Left ventricle myocardium inferior (tissue), 1 donor: Measurements from ENCODE around the gene KCNQ1. TPM values are rescaled to one million over a fixed set of nuclear protein-coding genes. Genes with fewer than 3 reads are reported as not detected.

ENCODE experiments used
- DNase-seq: peaks from one replicate; pipeline ENCODE4 v3.0.0-alpha.2; 2020
- H3K27ac ChIP-seq: fragments of 200-600 bp; replicated peaks from 2 replicates; pipeline ENCODE4 v1.8.0; 2021
- H3K27me3 ChIP-seq: fragments of 200-600 bp; 2 replicates; pipeline ENCODE4 v1.8.0; 2021; ENCODE audit warnings: low read depth
- H3K36me3 ChIP-seq: fragments of 200-600 bp; 2 replicates; pipeline ENCODE4 v1.8.0; 2021
- H3K4me1 ChIP-seq: fragments of 200-600 bp; 2 replicates; pipeline ENCODE4 v1.8.0; 2021
- H3K4me3 ChIP-seq: fragments of 200-600 bp; 2 replicates; pipeline ENCODE4 v1.8.0; 2021; ENCODE audit warnings: mild to moderate bottlenecking, moderate library complexity
- H3K9me3 ChIP-seq: fragments of 200-600 bp; replicated peaks from 2 replicates; pipeline ENCODE4 v1.8.0; 2021
- intact Hi-C: fragments of 100-400 bp; cut with micrococcal nuclease; formaldehyde crosslinking; loops from one replicate; pipeline ENCODE4 v1.11.0; 2022
- total RNA-seq: library from RNA; stranded (reverse); fragmentation: NEBNext Ultra II Directional; extraction: Animal tissue kit (Norgen Biotek cat#: 25700); gene quantifications from one replicate; pipeline ENCODE4 v1.2.1, GENCODE V29; 2021
- TF ChIP-seq, protein P1 (sequence below): fragments of 200-600 bp; IDR thresholded peaks from 2 replicates; pipeline ENCODE4 v1.8.0; 2021; ENCODE audit warnings: antibody characterized with exemption, mild to moderate bottlenecking, borderline replicate concordance
- donor health status: DM: no; HTN: yes; CAD: no; lungs with severe emphysema.

Gene KCNQ1
- total RNA-seq, 1 donor from 2014 or later, result 41.8 TPM

DNA sequence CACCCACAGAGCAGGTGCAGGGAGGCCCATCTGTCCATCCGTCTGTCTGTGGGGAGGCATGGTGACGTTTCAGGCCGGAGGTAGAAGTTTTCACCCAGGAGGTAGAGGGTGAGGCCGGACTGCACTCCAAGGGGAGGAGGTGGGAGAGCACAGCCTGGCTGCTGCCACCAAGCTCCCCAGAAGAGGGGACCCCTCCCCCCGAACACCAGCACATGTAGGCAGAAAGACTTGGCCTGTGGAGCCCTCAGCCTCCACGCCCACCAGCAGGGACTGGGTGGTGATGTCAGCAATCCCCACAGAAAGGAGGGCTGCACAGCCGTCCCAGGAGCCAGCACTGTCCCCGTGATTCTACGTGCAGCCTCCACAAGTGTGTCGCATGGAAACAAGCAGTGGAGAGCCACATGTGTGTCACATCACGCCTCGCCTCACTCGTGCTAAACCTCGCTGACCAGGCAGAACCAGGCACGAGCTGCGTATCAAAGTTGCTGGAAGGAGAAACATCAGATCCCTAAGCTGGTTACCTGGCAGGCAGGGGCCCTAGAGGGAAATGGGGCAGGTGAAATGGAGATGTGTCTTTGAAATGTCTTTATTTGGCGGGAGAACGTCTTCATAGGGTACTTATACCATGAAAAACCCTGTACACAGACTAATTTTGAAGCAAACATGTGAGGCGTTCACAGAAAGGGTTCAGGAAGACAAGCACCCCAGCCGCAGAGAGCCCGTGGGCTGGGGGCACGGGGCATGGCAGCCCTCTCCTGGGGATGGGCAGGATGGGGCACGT is 391.7 kb downstream of the KCNQ1 start:
- Histone ChIP-seq H3K27ac (peak overlapping the region; percentile 78), H3K9me3 (no peaks in the 10 kb centered on the region), H3K4me1 (peaks cover 53% of the 10 kb centered on the region), H3K36me3 (no peaks in the 10 kb centered on the region), H3K27me3 (no peaks in the 10 kb centered on the region), H3K4me3 (no peak overlapping the region)
- intact Hi-C loops, result no loop called here
- no peak for DNase-seq
- TF ChIP-seq, protein P1, sequence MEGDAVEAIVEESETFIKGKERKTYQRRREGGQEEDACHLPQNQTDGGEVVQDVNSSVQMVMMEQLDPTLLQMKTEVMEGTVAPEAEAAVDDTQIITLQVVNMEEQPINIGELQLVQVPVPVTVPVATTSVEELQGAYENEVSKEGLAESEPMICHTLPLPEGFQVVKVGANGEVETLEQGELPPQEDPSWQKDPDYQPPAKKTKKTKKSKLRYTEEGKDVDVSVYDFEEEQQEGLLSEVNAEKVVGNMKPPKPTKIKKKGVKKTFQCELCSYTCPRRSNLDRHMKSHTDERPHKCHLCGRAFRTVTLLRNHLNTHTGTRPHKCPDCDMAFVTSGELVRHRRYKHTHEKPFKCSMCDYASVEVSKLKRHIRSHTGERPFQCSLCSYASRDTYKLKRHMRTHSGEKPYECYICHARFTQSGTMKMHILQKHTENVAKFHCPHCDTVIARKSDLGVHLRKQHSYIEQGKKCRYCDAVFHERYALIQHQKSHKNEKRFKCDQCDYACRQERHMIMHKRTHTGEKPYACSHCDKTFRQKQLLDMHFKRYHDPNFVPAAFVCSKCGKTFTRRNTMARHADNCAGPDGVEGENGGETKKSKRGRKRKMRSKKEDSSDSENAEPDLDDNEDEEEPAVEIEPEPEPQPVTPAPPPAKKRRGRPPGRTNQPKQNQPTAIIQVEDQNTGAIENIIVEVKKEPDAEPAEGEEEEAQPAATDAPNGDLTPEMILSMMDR, result no peak

DNA sequence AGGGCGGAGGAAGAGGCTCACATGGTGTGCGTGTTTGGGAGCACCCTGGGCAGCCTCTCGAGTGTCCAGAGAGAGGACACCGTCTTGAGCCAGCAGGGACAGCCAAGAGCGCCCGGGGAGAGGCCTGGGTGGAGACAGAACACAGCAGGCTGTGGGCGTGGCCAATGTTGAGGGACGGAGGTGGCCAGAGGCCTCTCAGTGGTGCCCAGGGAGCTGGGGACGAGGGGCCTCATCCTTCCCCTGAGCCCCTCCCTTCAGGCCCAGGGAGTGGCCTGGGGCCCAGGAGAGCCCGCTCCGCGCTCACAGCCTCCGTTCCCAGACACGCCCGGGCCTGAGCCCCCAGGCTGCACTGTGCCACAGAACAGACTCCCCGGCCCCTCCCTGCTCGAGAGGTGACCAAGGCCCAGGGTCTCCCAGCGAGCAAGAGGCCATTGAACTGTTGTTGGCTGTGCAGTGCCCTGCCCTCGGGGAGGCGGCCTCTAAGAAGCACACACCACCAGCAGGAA is 392.3 kb downstream of the KCNQ1 start:
- Histone ChIP-seq H3K4me1 (peaks cover 48% of the 10 kb centered on the region), H3K36me3 (no peaks in the 10 kb centered on the region), H3K27ac (peak overlapping the region; percentile 78), H3K27me3 (no peaks in the 10 kb centered on the region), H3K4me3 (no peak overlapping the region), H3K9me3 (no peaks in the 10 kb centered on the region)
- TF ChIP-seq, protein P1, result peak; percentile 58
- intact Hi-C loops, result no loop called here
- DNase-seq, result peak; percentile 73

DNA sequence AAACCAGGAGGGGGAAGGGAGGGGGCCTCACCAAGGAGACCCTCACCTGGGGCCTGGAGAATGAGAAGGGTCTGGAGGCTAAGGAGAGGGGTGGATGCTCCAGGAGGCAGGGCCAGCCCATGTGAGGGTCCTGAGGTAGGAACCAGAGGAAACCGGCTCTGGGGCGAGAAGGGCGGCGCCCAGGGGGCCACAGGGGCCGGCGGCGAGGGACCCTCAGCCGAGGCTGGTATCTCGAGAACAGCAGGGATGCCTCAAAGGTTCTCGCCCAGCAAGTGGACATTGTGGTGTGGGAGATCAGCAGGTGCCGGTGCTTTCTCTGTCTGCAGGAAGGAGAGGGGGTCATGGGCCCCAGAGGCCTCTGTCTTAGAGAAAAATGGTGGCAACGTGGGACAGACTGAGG is 392.8 kb downstream of the KCNQ1 start:
- H3K27ac ChIP-seq, result peak overlapping the region; percentile 78
- H3K27me3 ChIP-seq, result no peaks in the 10 kb centered on the region

DNA sequence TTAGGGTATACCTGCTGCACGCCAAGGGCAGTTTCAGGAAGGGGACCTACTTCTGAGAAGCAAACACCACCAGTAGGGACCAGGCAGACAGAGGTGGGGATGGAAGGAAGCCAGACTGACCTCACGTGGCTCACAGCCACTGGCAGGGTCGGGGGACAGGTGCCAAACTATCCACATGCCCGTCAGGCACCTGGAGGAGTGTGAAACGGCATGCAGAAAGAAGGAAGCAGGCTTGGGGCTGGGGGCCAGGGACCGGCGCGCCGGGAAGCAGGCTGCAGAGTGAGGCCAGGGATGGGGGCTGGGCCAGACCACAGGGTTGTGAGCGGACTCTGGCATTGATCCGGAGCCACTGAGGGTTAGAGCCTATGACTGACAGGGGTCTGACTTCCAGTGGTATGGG is 393.3 kb downstream of the KCNQ1 start:
- TF ChIP-seq, protein P1, result no peak
- Histone ChIP-seq H3K27ac (peak overlapping the region; percentile 78), H3K4me1 (peaks cover 42% of the 10 kb centered on the region), H3K27me3 (no peaks in the 10 kb centered on the region), H3K4me3 (no peak overlapping the region), H3K9me3 (no peaks in the 10 kb centered on the region), H3K36me3 (no peaks in the 10 kb centered on the region)
- intact Hi-C loops, result no loop called here
- no peak for DNase-seq

More for the DNA sequence above, 392.8 kb downstream of the KCNQ1 start:
- peaks cover 43% of the 10 kb centered on the region for H3K4me1 ChIP-seq
- intact Hi-C loops, result no loop called here
- TF ChIP-seq, protein P1, result no peak
- no peak for DNase-seq
- no peak overlapping the region for H3K4me3 ChIP-seq
- H3K36me3 ChIP-seq, result no peaks in the 10 kb centered on the region
- H3K9me3 ChIP-seq, result no peaks in the 10 kb centered on the region

DNA sequence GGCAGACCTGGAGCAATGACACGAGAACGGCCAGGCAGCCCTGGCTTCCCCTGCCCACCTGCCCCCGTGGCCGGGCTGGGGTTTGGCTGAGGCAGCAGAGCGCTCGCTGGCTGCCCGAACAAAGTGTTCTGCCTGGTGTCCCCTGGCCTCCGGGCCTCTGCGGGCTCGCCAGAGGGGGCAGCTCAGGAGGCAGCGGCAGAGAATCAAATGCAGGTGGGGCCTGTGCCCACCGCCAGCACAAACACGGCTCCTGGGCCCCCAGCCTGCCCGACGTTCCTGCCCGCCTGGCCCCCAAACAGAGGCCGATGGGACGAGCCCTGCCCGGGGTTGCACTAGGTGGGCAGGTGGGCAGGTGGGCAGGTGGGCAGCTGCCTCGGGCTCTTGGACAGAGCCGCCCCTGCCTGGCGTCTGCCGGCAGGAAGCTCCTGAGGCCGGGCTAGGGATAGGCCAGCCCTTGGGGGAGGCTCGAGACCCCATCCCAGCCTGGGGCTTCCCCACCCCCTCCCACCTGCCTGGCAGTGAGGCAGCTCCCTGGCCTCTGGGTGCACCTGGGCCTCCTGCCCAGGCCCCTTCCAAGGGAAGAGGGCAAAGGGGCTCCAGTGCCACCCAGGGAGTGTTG is 394.0 kb downstream of the KCNQ1 start:
- Histone ChIP-seq H3K36me3 (no peaks in the 10 kb centered on the region), H3K4me1 (peaks cover 42% of the 10 kb centered on the region), H3K27ac (peak overlapping the region; percentile 78), H3K4me3 (no peak overlapping the region), H3K9me3 (no peaks in the 10 kb centered on the region), H3K27me3 (no peaks in the 10 kb centered on the region)
- TF ChIP-seq, protein P1, result no peak
- intact Hi-C loops, result no loop called here
- no peak for DNase-seq
